DMS53 treated with DMSO at 0.1 percent for 48 hours (cell line): ENCODE measurements around the gene TNFRSF4.

ENCODE experiments used
- DNase-seq: peaks from one replicate; lab custom pipeline; 2025; ENCODE audit not compliant: unreplicated experiment; lab: John Stamatoyannopoulos, UW

The TNFRSF4 gene

DNA sequence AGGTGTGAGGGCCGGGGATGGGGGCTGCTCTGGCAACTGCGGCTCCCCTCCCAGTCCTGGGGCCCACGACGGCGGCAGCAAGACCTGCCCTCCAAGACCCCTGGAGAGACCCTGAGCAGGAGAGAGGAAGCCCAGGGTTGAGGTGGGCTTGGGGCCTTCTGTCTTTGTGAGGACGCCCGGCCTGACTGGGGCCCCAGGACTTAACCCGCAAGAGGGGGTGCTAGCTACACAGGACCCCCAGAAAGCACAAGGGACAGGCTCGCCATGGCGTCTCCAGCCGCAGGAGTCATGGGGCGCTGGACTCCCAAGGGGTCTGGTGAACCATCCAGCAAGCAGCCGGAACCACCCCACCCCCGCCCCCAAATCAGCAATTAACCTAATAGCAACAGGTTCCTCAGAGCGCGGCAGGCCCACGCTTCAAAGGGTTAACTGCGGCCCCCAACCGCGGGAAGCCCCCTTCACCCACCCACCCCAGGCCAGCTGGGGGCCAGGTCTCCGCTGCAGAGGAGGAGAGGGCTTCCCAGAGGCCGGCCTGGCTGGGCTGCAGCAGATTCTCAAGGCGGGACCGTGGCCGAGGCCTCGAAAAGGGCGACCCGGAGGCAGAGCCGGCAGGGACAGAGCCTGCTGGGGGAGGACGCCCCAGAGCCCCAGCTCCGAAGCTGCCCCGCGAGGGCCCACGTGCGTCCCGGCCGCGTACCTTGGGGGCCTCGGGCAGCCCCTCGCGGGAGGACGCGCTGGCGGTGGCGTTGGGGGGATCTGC lies 32.0 kb upstream of the TNFRSF4 start:
- no peak for DNase-seq

DNA sequence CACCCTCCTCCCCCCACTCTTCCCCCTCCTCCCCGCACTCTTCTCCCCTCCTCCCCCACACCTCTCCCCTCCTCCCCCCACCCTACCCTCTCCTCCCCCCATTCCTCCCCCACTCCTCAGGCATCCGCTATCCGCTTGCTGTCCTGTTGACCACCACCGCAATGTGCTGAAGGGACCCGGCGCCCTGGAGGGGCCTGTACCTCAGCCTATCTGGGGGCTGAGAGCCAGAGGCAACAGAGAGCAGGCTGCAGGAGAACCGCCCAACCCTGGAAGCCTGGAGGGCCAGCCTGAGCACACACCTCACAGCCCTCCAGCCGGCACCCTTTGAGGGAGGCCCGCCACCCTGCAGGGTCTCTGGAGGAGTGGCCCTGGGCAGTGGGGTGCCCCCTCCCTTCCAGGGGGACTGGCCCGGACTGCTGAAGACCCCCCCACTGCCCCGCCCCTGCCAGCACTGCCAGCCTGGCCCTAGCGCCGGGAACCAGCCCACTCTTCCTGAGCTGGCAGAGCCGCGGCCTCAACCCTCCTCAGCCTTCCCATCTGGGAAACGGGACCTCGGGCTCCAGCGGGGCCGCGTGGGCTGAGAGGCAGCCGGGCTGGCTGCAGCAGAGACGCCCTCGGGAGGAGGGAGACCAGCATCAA lies 31.3 kb upstream of the TNFRSF4 start:
- no peak for DNase-seq

DNA sequence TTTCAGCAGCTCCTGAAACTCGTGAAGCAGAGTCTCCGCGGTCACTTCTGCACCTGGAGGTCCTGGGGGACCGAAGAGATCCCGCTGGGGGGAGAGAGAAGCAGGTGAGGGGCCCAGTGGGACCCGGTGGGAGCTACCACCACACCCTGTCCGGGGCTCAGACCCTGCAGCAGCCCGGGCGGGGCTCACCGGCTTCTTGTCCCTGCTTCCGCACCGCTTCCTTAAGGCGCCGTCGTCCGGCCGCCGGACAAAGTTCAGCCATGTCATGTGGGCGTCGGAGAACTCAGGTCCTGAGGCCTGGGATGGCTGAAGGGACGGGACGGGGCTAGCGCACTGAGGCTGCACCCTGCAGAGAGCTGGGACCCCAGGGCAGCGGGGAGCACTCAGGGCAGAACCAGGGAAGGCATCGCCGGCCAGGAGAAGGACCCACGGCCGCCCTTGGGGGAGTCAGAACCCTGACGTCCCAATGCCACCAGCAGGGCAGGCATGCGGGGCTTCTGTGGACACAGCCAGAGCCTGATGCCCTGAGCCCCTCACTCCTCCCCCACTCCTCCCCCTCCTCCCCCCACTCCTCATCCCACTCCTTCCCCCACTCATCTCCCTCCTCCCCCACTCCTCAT lies 30.3 kb upstream of the TNFRSF4 start:
- no peak for DNase-seq

DNA sequence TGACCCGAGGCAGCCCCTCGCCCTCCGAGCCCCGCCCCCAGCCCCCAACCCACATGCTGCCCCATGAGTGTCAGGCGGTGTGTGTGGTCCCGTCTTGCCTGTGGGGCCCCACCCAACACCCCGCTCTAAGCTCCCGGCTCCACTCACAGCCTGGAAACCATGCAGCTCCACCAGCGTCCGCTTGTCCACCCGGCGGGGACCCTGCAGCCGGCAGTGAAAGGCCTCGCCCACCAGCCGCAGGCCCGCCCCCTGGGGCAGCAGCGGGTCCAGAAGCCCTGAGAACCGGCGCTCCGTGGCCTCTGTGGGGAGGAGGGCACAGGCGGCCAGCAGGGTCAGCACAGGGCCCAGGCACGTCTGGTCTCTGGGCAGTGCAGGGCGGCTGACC lies 29.8 kb upstream of the TNFRSF4 start:
- no peak for DNase-seq

DNA sequence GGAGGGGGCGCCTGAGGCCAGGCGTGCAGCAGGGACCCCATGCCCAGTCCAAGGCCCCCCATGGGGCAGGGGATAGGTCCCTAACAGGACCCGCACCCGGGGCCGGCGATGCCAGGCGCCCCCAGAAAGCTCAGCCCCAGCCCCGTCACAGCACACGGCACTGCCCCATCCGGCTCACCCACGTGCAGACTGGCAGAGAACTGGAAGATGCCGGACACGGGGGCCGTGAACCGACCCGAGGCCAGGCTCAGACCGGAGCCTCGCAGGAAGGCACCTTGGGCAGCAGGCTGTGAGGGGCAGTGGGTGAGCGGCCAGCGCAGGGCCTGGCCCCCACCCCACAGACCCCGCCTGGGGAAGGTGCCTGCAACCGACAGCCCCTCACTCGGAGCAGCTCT lies 29.3 kb upstream of the TNFRSF4 start:
- no peak for DNase-seq

DNA sequence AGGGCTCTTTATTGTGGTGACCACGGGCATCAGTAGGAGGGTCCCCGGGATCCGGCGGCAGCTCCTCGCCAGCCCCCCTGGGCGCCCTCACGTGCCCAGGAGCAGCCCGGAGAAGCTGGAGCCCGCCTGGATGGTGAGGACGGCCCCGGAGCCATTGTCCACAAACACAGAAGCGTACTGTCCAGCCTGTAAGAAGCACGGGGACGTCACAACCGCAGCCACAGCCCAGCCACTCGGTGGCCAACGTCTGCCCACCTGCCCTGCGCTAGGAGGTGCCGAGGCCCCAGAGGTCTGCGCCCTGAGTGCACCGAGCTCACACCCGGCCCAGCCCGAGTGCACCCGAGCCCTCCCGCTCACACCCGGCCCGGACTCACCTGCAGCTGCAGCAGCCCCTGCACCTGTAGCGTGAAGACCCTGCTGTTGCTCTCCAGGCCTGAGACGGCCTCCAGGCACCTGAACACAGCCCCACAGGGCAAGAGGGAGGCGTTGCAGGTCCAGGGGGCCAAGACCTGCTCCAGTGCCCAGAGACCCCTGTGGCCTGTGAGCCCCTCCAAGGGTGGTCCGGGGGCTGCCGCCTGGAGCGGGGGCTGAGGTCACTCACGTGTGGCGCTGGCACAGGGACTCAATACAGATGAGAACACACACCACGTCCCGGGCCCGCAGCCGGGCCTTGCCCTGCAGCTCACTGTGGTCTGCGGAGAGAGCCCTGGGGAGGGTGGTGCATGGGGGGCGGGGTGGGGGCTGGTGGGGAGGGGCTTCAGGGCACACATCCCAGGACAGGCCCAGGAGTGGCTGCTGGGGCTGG lies 28.7 kb upstream of the TNFRSF4 start:
- DNase-seq = no peak

DNA sequence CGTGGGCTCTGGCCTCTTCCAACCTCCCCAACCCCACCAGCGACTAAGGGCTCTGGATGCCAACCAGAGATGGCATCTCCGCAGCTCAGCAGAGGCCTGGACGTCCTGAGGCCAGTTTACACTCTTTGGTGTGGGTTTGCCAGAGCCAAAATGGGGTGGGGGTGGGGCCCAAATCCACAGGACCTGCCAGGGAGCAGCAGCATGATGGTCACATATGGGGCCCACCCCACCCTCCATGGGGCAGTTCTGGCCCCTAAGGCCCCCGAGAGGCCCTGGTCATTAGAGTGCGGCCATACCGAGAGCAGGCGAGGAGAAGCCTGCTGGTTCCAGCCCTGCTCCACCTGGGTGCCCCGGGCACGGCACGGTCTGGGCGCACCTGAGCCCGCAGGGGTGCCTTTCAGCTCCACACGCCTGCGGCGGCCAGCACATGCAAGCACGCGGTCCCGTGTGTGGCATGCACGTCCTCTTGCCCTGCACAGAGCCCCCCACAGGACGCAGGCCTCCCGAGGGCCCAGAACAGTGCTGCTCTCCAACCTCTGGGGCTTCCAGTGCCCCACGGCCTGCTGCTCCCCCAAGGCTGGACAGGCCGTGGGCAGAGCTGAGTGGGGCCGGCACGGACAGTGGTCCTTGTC lies 27.8 kb upstream of the TNFRSF4 start:
- DNase-seq = no peak

DNA sequence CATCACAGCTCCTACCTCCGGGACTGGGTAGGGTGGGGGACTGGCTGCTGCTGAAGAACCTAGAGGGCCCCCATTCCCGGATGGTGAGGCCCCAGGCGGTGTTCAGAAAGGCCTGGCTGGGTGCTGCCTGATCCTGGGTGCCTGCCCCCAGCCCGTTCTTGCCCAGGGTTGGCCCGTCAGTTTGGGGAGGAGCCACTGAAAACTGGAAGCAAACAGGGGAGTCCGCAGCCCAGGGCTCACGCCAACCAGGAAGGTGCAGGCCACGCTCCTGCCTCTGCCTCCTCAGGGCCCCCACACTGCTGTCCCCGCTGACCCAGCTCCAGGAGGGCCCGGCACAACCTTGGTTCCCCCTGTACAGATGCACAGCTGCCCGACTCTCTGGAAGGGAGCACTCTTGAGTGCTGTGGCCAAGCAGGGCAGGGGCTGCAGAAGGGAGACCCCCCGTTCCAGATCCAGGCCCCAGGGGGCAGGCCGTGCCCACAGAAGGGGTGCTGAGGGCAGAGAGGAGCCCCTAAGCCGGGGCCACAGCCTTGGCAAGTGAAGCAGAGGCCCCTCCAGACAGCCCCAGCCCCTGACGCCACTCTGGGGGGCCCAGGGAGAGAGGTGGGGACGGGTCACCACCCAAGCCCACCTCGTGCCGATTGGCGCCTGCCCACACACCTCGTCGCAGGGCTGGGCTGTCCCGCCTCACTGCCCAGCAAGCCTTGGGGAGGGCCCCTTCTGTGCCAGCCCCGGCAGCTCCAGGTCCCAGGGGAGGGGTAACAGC lies 27.1 kb upstream of the TNFRSF4 start:
- peak; percentile 18 for DNase-seq

DNA sequence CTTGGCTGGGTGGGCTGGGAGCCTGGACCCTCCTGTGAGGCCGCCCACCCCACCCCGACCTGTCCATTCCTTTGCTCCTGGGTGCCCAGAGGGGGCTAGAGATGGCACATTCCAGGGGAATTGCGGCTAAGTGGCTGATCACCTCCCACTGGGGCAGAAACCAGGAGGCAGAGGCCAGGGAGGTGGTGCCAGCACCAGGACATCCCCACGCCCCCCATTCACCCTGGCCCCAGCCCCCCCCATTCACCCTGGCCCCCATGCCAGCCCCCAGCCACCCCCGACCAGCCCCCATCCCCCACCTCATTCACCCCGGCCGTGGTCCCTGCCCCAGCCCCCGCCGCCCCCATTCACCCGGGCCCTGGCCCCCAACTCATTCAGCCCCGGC lies 26.4 kb upstream of the TNFRSF4 start:
- no peak for DNase-seq

DNA sequence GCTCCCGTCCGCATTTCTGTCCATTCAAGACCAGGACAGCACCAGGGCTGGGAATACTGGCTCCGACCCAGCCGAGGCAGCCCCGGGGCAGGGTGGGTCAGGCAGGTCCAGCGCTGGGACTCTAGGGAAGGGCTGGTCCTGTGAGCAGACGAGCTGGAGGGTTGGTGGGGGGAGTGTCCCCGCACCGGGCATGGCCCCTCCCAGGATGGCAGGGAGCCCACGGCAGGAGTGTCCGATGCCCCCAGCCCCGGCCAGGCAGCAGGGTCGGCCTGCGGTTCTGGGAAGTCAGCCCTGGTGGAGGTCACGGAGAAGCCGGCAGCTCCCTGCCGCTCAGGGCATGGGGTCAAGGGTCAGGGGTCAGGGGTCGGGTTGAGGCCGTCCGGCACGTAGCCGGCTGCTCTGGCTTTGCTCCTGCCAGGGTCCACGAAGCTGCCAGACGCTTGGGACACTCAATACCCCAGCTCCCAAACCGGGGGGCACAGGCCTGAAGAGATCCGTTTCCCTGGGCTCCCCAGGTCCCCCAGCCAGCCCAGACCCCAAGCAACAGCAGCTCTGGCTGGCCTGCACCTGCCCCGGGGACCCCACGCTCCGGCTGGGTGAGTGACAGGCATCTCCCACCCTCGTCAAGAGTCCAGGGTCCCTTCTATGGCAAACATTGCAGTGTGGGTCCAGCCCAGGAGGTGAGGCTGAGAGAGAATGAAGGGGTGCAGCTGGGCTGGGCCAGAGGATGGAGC lies 25.8 kb upstream of the TNFRSF4 start:
- no peak for DNase-seq

DNA sequence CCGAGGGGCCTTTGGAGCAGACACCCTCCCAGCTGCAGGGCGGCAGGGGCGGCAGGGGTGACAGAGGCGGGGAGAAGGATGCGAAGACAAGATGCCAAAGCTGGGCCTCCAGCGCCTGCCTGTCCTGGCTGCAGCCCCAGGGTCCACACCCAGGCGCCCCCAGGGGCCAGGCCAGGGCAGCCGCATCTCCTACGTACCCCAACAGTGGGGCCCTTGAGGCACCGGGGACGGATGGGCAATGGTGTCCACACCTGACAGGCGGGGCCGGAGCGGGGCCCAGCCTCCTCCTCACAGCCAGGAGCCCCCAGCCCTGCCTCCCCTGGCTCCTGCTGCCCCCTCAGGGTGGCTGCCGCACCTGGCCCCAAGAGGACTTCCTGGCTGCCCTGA lies 25.3 kb upstream of the TNFRSF4 start:
- DNase-seq = no peak

DNA sequence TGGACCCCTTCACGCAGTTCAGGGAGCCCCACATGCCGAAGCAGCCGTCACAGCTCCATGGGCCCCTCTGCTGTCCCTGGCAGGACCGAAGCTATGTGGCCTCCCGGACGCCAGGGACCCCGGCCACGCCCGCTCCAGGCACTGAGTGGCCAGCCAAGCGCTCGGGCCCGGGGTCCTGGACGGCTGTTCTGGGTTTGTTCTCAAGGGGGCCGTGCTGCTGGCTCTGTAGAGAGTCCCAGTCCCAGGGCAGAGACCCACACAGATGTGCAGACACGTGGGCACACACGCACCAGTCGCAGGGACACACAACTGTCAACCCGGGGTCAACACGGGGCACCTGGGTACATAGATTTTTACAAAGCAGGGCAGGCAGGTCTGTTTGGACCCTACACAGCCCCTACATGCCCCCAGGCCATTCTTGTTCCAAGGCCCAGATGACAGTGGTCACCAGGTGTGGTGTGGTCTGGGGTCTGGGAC lies 24.8 kb upstream of the TNFRSF4 start:
- no peak for DNase-seq

DNA sequence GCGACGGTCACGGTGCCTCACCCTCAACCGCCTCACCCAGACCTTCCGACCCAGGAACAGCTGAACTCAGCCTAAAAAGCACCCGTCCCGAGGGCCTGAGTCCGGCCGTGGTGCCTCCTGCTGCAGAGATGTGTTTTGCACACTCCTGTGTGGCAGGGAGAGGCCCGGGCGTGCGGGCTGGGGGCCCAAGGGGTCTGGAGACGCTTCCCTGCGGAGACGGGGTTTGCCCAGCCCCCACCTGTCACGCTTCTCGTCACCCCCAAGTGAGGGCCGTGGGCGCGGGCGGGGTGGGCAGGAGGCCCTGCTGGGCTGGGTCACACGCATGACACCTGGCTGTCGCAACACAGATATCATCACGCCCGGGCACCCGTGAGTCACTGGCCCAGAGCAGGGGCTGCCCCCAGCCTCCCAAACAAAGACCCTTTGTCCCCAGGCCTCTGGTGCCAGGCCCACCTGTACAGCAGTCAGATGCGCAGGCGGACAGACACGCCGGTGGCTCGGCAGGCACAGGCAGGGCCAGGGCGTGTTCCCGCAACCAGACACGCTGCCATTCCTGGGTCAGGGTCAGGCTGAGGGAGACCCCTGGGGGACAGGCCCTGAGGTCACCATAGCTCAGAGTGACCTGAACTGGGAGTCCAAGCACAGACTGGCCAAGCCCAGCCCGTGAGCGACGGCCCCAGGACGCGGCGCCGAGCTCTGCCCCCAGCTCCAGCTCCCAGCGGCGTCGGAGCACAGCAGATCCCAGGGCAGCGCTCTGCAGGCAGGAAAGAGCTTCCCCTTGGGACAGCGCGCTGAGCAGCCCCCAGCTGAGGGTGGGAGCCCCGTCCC lies 24.1 kb upstream of the TNFRSF4 start:
- DNase-seq = no peak

DNA sequence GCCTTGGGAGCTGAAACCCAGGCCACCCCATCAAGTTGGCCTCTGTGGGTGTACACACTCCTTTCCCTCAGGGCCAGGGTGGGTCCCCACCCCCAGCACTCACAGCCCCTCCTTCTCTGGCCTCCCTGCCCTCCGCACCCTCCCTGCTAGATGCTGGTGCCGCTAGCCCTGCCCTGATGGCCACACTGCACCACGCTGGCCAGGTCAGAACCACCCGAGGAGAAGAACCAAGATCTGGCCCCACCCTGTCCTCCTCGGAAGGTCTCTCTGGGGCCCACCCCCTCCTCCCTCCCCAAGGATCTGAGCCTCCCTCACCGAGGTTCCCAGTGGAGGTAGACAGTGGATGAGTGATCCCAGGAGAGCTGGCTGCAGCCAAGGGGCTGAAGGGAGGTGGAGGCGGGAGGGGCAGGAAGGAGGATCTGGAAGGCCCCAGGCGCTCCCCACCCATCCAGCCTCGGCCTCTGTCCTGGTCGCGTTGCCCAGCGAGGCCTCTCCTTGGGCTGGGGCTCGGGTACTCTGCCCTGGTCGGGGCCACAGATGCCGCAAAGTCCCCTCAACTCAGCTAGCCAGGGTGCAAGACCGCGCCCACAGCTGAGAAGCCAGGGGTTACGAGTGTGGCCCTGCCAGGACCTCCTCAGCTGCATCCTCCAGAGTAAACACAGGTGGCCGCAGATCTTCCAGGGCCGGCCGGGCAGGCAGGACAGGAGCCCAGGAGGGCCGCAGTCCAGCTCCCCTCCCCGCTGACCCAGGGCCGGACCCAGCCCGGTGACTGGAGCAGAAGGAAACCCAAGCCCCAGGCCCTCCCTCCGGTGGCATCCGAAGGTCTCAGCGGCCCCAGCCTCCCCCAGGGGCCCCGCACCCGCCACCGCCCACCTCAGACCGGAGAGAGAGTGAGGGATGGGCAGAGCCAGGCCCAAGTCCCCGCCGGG lies 23.3 kb upstream of the TNFRSF4 start:
- DNase-seq = no peak

DNA sequence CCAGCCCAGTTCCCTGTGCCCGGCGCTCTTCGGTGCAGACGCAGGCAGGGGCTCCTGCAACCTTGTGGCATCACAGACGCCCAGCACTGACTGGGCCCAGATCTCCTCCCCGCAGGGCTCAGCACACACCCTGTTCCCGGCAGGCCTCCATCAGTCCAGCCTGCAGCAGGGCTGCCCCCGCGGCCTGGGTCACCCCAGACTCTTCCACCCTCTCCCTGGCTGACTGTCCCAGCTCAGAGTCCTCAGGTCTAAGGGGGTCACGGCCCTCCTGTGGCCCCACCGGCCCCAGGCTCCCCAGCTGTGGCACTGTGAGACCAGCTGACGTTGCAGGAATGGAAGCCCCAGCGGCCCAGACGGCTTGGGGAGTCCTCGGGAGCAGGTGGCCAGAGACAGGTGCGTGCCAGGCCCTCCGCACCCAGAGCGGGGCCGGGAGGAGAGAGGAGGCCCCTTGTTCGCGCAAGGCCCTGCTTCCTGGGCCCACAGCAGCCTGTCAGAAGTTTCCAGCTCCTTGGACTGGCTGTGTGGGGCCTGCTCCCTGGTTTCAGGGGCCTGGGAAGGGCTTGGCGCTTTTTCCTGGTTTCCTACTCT lies 22.3 kb upstream of the TNFRSF4 start:
- DNase-seq = no peak

DNA sequence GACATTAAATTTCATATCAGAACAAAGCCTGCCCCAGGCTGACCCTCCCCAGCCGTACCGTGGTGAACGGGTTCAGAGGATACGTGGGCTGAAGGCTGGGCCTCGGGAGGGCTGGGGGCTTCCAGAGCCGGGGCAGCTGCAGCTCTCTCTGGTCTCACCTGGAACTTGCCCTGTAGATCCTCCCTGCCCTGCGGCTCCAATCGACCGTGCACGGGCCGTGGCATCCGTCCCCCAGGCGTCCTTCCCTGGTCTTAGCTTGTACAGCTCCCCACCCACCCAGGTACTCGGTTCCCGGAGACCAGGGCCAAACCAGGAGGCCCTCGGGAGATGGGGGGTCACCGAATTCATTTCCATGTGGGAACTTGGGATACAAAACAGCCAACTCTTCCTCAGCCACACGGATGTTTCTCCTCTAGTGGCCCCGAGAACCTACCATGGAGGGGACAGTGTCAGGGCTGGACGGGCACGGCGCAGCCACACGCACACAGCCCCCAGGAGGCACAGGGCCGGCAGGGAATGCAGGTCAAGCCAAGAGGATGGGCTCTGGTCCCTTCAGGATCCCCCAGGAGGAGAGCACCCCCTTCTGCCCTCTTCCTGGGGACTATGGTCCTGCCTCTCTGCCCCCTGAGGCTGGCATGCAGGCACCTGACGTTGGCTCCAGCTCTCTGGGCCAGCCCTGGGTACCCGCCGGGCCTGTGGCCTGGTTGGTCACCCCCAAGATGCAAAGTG lies 21.2 kb upstream of the TNFRSF4 start:
- DNase-seq = no peak
